Prostate gland (tissue), 2 donors: Measurements from ENCODE around the gene SLC25A26. TPM values are rescaled to one million over a fixed set of nuclear protein-coding genes. Genes with fewer than 3 reads are reported as not detected.

Experiments used
- DNase-seq: peaks from one replicate; pipeline ENCODE4 v3.0.0-alpha.2; 2019; ENCODE audit warnings: low spot score
- H3K27ac ChIP-seq, 2 donors: fragments of 200-600 bp; sonication (generic); 2 replicates each; pipeline ENCODE4 v1.5.1; 2017 to 2019
- H3K27me3 ChIP-seq: fragments of 200-600 bp; sonication (generic); replicated peaks from 2 replicates; pipeline ENCODE4 v1.5.1; 2019; ENCODE audit not compliant: insufficient read depth
- H3K36me3 ChIP-seq, 2 donors: fragments of 200-600 bp; sonication (generic); 1 replicate in 1 of 2; 2 replicates in 1 of 2; pipeline versions ENCODE4 v1.5.1 to v1.8.1; 2017 to 2019
- H3K4me1 ChIP-seq: fragments of 200-600 bp; sonication (generic); replicated peaks from 2 replicates; pipeline ENCODE4 v1.5.1; 2019
- H3K4me3 ChIP-seq, 2 donors: fragments of 200-600 bp; sonication (generic); 2 replicates each; pipeline ENCODE4 v1.5.1; 2017 to 2019
- H3K9me3 ChIP-seq: fragments of 200-600 bp; sonication (generic); 2 replicates; pipeline ENCODE4 v1.5.1; 2017
- CTCF ChIP-seq, 4 experiments: fragments of 200-600 bp in 2 of 4; fragments of 450-650 bp in 2 of 4; sonication (generic) in 2 of 4; IDR thresholded peaks; 1 replicate in 3 of 4; 2 replicates in 1 of 4; pipeline ENCODE4 v1.5.1; 2016 to 2019; ENCODE audit warnings: antibody characterized with exemption in 4 of 4, mild to moderate bottlenecking in 2 of 4, moderate library complexity in 2 of 4
- POLR2A ChIP-seq: fragments of 450-650 bp; IDR thresholded peaks from one replicate; pipeline ENCODE4 v1.6.1; 2016; ENCODE audit warnings: antibody characterized with exemption, mild to moderate bottlenecking
- POLR2AphosphoS5 ChIP-seq: sonication (generic); formaldehyde crosslinking; IDR thresholded peaks from one replicate; pipeline ENCODE4 v1.6.1; 2017; ENCODE audit warnings: antibody characterized with exemption
- WGBS: methylation state at CpG from one replicate; pipeline ENCODE4 v1.1.5; 2018; 5-methylcytosine and 5-hydroxymethylcytosine counted together
- intact Hi-C: fragments of 100-400 bp; cut with DNase I; formaldehyde crosslinking; loops from one replicate; pipeline ENCODE4 v1.14.2; 2022
- total RNA-seq, 2 donors: library from RNA; depleted of rRNA; stranded (reverse); fragments of >200 nt; gene quantifications; one replicate each; pipeline ENCODE4 v1.1.0, GENCODE V29; 2016

Gene SLC25A26
- total RNA-seq, 2 donors from 2014 or later: 24.4 to 32.3 TPM

GRCh38 chr3:66344391-66344811, 123.6 kb downstream of the SLC25A26 start:
- intact Hi-C loops: no loop called here
- DNase-seq: no peak
- Histone ChIP-seq H3K4me3 (no peak overlapping the region), H3K27me3 (no peaks in the 10 kb centered on the region), H3K36me3 (no peaks in the 10 kb centered on the region), H3K9me3 (no peaks in the 10 kb centered on the region), H3K27ac (no peak overlapping the region), H3K4me1 (no peaks in the 10 kb centered on the region)
- WGBS: 89% methylated on average over 9 of the region's 9 CpGs
- TF ChIP-seq CTCF (IDR thresholded peaks at IDR 0.05) (no peak), POLR2A (no peak), POLR2AphosphoS5 (no peak)

- no peaks in the 10 kb centered on the region for H3K4me1 ChIP-seq
- intact Hi-C loops: no loop called here
- no peak overlapping the region for H3K27ac ChIP-seq
- H3K27me3 ChIP-seq: no peaks in the 10 kb centered on the region
- TF ChIP-seq CTCF (IDR thresholded peaks at IDR 0.05): no peak
- no peak for TF ChIP-seq POLR2AphosphoS5
- no peak for TF ChIP-seq POLR2A
- H3K36me3 ChIP-seq: no peaks in the 10 kb centered on the region
- H3K4me3 ChIP-seq: no peak overlapping the region
- no peaks in the 10 kb centered on the region for H3K9me3 ChIP-seq
- no peak for DNase-seq
- WGBS: 78% methylated on average over 8 of the region's 8 CpGs
Observed at GRCh38 chr3:66344848-66345578, 124.2 kb downstream of the SLC25A26 start.

- WGBS: 80% methylated on average over 3 of the region's 3 CpGs
- H3K9me3 ChIP-seq: no peaks in the 10 kb centered on the region
- intact Hi-C loops: no loop called here
- no peak overlapping the region for H3K27ac ChIP-seq
- no peaks in the 10 kb centered on the region for H3K4me1 ChIP-seq
- no peaks in the 10 kb centered on the region for H3K36me3 ChIP-seq
- no peak overlapping the region for H3K4me3 ChIP-seq
- DNase-seq: no peak
- no peaks in the 10 kb centered on the region for H3K27me3 ChIP-seq
- TF ChIP-seq CTCF (IDR thresholded peaks at IDR 0.05) (no peak), POLR2A (no peak), POLR2AphosphoS5 (no peak)
Observed at GRCh38 chr3:66348704-66349103, 127.9 kb downstream of the SLC25A26 start.

GRCh38 chr3:66350601-66351000, 129.8 kb downstream of the SLC25A26 start:
- no peak for DNase-seq
- TF ChIP-seq POLR2A: no peak
- no peak for TF ChIP-seq CTCF (IDR thresholded peaks at IDR 0.05)
- no peak for TF ChIP-seq POLR2AphosphoS5
- H3K27ac ChIP-seq: no peak overlapping the region
- H3K36me3 ChIP-seq: no peaks in the 10 kb centered on the region
- H3K4me1 ChIP-seq: no peaks in the 10 kb centered on the region
- no peaks in the 10 kb centered on the region for H3K9me3 ChIP-seq
- H3K27me3 ChIP-seq: no peaks in the 10 kb centered on the region
- no peak overlapping the region for H3K4me3 ChIP-seq
- WGBS: 98% methylated on average over 8 of the region's 8 CpGs
- intact Hi-C loops: no loop called here

- H3K27ac ChIP-seq: no peak overlapping the region
- WGBS: 96% methylated on average over 3 of the region's 3 CpGs
- no peaks in the 10 kb centered on the region for H3K27me3 ChIP-seq
- intact Hi-C loops: no loop called here
- DNase-seq: no peak
- TF ChIP-seq CTCF (IDR thresholded peaks at IDR 0.05): no peak
- no peak for TF ChIP-seq POLR2AphosphoS5
- no peak for TF ChIP-seq POLR2A
- H3K36me3 ChIP-seq: no peaks in the 10 kb centered on the region
- H3K4me3 ChIP-seq: no peak overlapping the region
- no peaks in the 10 kb centered on the region for H3K9me3 ChIP-seq
- H3K4me1 ChIP-seq: no peaks in the 10 kb centered on the region
Observed at GRCh38 chr3:66353039-66353438, 132.2 kb downstream of the SLC25A26 start.
